Parathyroid adenoma (tissue), 2 donors: Measurements from ENCODE around the gene SCGB1C1.

Experiments
- H2AFZ ChIP-seq: fragments of 300-600 bp; sonication (generic); one replicate; pipeline ENCODE4 v1.7.0; 2017; ENCODE audit warnings: antibody characterized with exemption, mild to moderate bottlenecking
- H3K27ac ChIP-seq: fragments of 300-600 bp; sonication (generic); one replicate; pipeline ENCODE4 v1.7.0; 2017
- H3K27me3 ChIP-seq: fragments of 300-600 bp; sonication (generic); one replicate; pipeline ENCODE4 v1.7.0; 2017; ENCODE audit warnings: low read length; ENCODE audit not compliant: control insufficient read depth, insufficient read depth
- H3K36me3 ChIP-seq: fragments of 300-600 bp; sonication (generic); one replicate; pipeline ENCODE4 v1.7.0; 2017; ENCODE audit warnings: low read length; ENCODE audit not compliant: control insufficient read depth, insufficient read depth
- H3K4me1 ChIP-seq: fragments of 300-600 bp; sonication (generic); one replicate; pipeline ENCODE4 v1.7.0; 2017; ENCODE audit warnings: control low read depth
- H3K4me2 ChIP-seq: fragments of 300-600 bp; sonication (generic); one replicate; pipeline ENCODE4 v1.7.0; 2017; ENCODE audit warnings: low read length
- H3K4me3 ChIP-seq: fragments of 300-600 bp; sonication (generic); one replicate; pipeline ENCODE4 v1.7.0; 2017; ENCODE audit warnings: low read depth, low read length
- H3K79me2 ChIP-seq: fragments of 300-600 bp; sonication (generic); one replicate; pipeline ENCODE4 v1.7.0; 2017; ENCODE audit warnings: control low read depth
- H3K9ac ChIP-seq: fragments of 300-600 bp; sonication (generic); one replicate; pipeline ENCODE4 v1.7.0; 2017; ENCODE audit warnings: mild to moderate bottlenecking
- H3K9me3 ChIP-seq: fragments of 300-600 bp; sonication (generic); one replicate; pipeline ENCODE4 v1.7.0; 2017; ENCODE audit warnings: low read length; ENCODE audit not compliant: control insufficient read depth
- TF ChIP-seq, protein P1 (sequence below): fragments of 300-600 bp; sonication (generic); IDR thresholded peaks from one replicate; pipeline ENCODE4 v1.7.0; 2017; ENCODE audit warnings: antibody characterized with exemption, mild to moderate bottlenecking
- donor health status: primary hyperparathyroidism.

Gene SCGB1C1

DNA sequence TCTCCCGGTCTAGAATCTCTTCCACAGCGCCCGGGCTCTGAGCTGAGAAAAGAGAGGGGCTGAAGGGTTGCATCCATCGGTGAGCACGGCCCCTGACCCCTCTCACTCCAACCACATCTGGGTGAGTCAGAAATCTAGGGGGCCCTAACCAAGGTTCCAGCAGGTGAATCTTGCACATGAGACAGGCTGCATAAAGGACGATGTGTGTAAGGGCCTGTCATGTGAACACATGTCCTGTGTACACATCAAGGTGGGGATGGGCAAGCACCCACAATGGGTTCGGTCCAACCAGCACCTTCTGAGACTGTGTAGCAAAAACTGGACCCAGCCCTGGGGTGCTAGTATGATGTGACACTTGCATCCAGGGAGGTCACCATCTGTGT lies 13.1 kb downstream of the SCGB1C1 start:
- Histone ChIP-seq H3K79me2 (peaks cover 7% of the 10 kb centered on the region), H2AFZ (no peak overlapping the region), H3K4me2 (peak overlapping the region; percentile 77), H3K27ac (no peak overlapping the region), H3K4me3 (peak overlapping the region; percentile 95), H3K9me3 (no peaks in the 10 kb centered on the region), H3K27me3 (no peaks in the 10 kb centered on the region), H3K9ac (no peak overlapping the region), H3K36me3 (no peaks in the 10 kb centered on the region), H3K4me1 (peaks cover 8% of the 10 kb centered on the region)
- TF ChIP-seq, protein P1, sequence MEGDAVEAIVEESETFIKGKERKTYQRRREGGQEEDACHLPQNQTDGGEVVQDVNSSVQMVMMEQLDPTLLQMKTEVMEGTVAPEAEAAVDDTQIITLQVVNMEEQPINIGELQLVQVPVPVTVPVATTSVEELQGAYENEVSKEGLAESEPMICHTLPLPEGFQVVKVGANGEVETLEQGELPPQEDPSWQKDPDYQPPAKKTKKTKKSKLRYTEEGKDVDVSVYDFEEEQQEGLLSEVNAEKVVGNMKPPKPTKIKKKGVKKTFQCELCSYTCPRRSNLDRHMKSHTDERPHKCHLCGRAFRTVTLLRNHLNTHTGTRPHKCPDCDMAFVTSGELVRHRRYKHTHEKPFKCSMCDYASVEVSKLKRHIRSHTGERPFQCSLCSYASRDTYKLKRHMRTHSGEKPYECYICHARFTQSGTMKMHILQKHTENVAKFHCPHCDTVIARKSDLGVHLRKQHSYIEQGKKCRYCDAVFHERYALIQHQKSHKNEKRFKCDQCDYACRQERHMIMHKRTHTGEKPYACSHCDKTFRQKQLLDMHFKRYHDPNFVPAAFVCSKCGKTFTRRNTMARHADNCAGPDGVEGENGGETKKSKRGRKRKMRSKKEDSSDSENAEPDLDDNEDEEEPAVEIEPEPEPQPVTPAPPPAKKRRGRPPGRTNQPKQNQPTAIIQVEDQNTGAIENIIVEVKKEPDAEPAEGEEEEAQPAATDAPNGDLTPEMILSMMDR = no peak

DNA sequence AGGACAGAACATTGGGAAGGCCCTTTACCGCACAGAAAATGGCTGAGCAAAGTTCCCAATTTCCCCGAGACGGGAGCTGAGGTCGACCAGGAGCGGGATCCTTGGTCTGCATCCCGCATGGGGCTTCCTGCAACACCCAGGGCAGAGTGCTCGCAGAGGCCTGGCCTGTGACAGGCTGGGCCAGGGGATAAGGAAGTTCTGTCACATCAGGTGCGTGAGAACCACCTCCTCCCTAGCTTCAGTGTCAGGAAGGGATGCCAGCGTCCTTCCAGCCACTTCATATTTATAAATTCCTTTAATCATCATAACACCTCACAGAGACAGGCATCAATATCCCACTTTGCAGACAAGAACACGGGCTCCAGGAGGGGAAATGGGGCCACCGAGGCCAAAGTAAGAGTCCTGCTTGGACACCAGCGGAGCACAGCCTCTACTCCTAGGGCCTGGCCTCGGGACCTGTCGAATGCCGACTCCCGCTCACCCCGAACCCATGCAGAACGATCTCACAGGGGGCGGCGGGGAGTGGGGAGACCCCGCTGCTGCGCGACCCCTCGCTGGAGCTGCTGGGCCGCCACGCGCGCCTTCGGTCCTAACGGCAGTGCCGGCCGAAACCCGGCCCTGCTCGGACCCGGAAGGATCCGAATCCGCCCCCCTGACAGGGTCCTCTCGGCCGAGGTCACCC lies 13.8 kb downstream of the SCGB1C1 start:
- TF ChIP-seq, protein P1 = no peak
- H3K27ac ChIP-seq = peak overlapping the region; percentile 93
- no peaks in the 10 kb centered on the region for H3K9me3 ChIP-seq
- H3K4me2 ChIP-seq = peak overlapping the region; percentile 77
- H3K79me2 ChIP-seq = peaks cover 7% of the 10 kb centered on the region
- H3K9ac ChIP-seq = peak overlapping the region; percentile 68
- peaks cover 8% of the 10 kb centered on the region for H3K4me1 ChIP-seq
- peak overlapping the region; percentile 95 for H3K4me3 ChIP-seq
- no peaks in the 10 kb centered on the region for H3K27me3 ChIP-seq
- H3K36me3 ChIP-seq = no peaks in the 10 kb centered on the region
- peak overlapping the region; percentile 75 for H2AFZ ChIP-seq

DNA sequence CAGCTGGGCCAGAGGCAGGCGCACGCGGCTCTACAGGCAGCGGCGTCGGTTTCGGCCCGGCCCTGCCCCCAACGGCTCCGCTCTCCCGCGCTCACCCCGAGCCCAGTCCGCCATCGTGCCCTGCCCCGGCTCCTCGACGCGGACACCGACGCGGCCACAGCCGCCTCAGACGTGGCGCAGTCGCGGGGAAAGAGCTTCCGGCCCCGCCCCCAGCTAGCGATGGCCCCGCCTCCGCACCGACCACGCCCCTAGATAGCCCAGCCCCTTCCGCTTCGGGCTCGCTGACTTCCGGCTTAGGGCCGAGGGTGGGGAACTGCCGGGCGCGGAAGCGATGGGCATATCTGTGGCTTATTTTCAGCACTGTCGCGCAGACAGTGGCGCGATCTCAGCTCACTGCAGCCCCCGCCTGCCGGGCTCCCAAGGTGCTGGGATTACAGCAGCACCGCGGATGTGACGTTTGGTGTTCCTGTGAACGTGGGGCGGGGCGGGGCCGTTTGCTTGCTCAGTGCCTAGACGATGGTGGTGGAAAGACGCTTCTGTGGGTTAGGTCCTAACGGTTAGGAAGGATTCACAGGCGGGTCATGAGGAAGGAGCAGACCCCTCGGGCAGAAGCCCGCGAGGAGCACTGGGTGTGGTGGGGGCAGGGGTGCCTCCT lies 14.5 kb downstream of the SCGB1C1 start, which contains the start of the genes BET1L and RIC8A:
BET1L (minus strand) TSS at position 192 of the 655 bp plus-strand sequence; CDS start at position 114, 78 bp downstream.
RIC8A (plus strand) TSS at position 501 of the 655 bp plus-strand sequence. CDS start 1,147 bp downstream, outside the sequence.
- Histone ChIP-seq H3K36me3 (no peaks in the 10 kb centered on the region), H3K27me3 (no peaks in the 10 kb centered on the region), H3K27ac (peak within 1 kb of the TSS; percentile 93), H3K9ac (peak within 1 kb of the TSS; percentile 68), H3K4me1 (peaks cover 8% of the 10 kb centered on the region), H3K79me2 (peaks cover 7% of the 10 kb centered on the region), H3K9me3 (no peaks in the 10 kb centered on the region), H3K4me3 (peak within 1 kb of the TSS; percentile 95), H3K4me2 (peak within 1 kb of the TSS; percentile 77), H2AFZ (peak within 1 kb of the TSS; percentile 75)
- TF ChIP-seq, protein P1 = no peak

DNA sequence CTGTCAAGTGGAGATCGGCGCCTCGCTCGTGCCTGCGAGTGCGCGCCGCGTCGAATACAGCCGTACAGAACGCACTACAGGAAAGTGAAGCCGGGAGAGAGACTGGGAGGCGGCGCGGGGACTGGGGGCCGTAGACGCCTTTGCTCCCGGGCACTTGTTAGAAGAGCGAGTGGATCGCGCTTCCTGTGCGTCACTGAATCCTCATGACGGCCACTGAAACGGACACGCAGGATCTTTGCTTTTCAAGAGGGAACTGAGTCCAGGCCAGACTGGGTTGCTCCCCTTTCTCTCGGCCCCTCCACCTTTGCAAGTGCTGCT lies 14.9 kb downstream of the SCGB1C1 start:
- Histone ChIP-seq H3K27me3 (no peaks in the 10 kb centered on the region), H3K9ac (peak overlapping the region; percentile 68), H3K27ac (peak overlapping the region; percentile 93), H3K9me3 (no peaks in the 10 kb centered on the region), H3K4me2 (peak overlapping the region; percentile 74), H3K36me3 (no peaks in the 10 kb centered on the region), H3K4me3 (peak overlapping the region; percentile 95), H2AFZ (peak overlapping the region; percentile 75), H3K79me2 (peaks cover 7% of the 10 kb centered on the region), H3K4me1 (peaks cover 8% of the 10 kb centered on the region)
- TF ChIP-seq, protein P1 = no peak
